Endothelial cell of umbilical vein (primary cell): Measurements from ENCODE around the gene GNPTAB. TPM values are rescaled to one million over a fixed set of nuclear protein-coding genes. Genes with fewer than 3 reads are reported as not detected.

Experiments used
- BruUV-seq: library from RNA; stranded (reverse); fragments of 400-500 nt; replicated peaks from 2 replicates; lab custom pipeline; 2021; lab: Mats Ljungman, UMichigan
- CTCF ChIA-PET: fragments of 300-600, 350-600 bp; sonication (Branson Sonifier 250); formaldehyde crosslinking; loops from one replicate; lab custom pipeline; 2021; ENCODE audit warnings: antibody characterized with exemption, inconsistent platforms; lab: Charles Lee
- POLR2A ChIA-PET: fragments of 300-600, 350-600 bp; sonication (Branson Sonifier 250); formaldehyde crosslinking; loops from one replicate; lab custom pipeline; 2021; ENCODE audit warnings: antibody characterized with exemption, inconsistent platforms; lab: Charles Lee
- DNase-seq: peaks from one replicate; pipeline ENCODE4 v3.0.0-alpha.2; 2011; ENCODE audit warnings: low read depth, low spot score
- FAIRE-seq: peaks from 2 replicates; lab custom pipeline; 2011; peaks lifted over from hg19 to GRCh38; lab: Jason Lieb, UNC
- H2AFZ ChIP-seq: 2 replicates; pipeline ENCODE4 v1.6.0; 2012; ENCODE audit warnings: low read depth, low read length, control low read depth, inconsistent platforms
- H3K27ac ChIP-seq: 2 replicates; pipeline ENCODE4 v1.5.1; 2011; ENCODE audit warnings: low read depth, mild to moderate bottlenecking, control low read depth, low read length, moderate library complexity; ENCODE audit not compliant: insufficient read depth
- H3K27me3 ChIP-seq, 2 experiments: 2 replicates each; pipeline versions ENCODE4 v1.6.0 to v1.6.1; 2011; ENCODE audit warnings: low read length in 2 of 2, mixed read lengths in 1 of 2; ENCODE audit not compliant: control insufficient read depth in 2 of 2, insufficient read depth in 2 of 2
- H3K36me3 ChIP-seq, 2 experiments: 2 replicates in 1 of 2; 3 replicates in 1 of 2; pipeline ENCODE4 v1.5.1; 2011; ENCODE audit warnings: low read length in 2 of 2, mild to moderate bottlenecking in 1 of 2, moderate library complexity in 1 of 2; ENCODE audit not compliant: control insufficient read depth in 2 of 2, insufficient read depth in 2 of 2; ENCODE audit errors: extremely low read depth in 1 of 2
- H3K4me1 ChIP-seq: 3 replicates; pipeline ENCODE4 v1.5.1; 2011; ENCODE audit warnings: mild to moderate bottlenecking, low read length; ENCODE audit not compliant: control insufficient read depth, insufficient read depth; ENCODE audit errors: extremely low read depth
- H3K4me2 ChIP-seq: 2 replicates; pipeline ENCODE4 v1.6.1; 2011; ENCODE audit warnings: low read length, control low read depth, mixed read lengths; ENCODE audit not compliant: insufficient read depth
- H3K4me3 ChIP-seq, 3 experiments: fragments of 200-600 bp in 1 of 3; sonication (generic), shearing (Covaris generic) in 1 of 3; replicated peaks in 1 of 3; 2 replicates each; pipeline ENCODE4 v1.5.1; 2011 to 2016; ENCODE audit warnings: control low read depth in 3 of 3, low read length in 3 of 3, mild to moderate bottlenecking in 2 of 3, inconsistent platforms in 1 of 3, low read depth in 1 of 3, moderate library complexity in 1 of 3; ENCODE audit not compliant: insufficient read depth in 1 of 3
- H3K79me2 ChIP-seq: 2 replicates; pipeline ENCODE4 v1.6.0; 2012; ENCODE audit warnings: low read length, inconsistent platforms; ENCODE audit not compliant: control insufficient read depth, insufficient read depth
- H3K9ac ChIP-seq: replicated peaks from 2 replicates; pipeline ENCODE3; 2011; ENCODE audit warnings: low read length, control low read depth; ENCODE audit not compliant: insufficient read depth; ENCODE audit errors: extremely low read depth
- H3K9me1 ChIP-seq: replicated peaks from 3 replicates; pipeline ENCODE4 v1.6.0; 2011; ENCODE audit warnings: mild to moderate bottlenecking, low read length; ENCODE audit not compliant: control insufficient read depth, insufficient read depth; ENCODE audit errors: extremely low read depth
- H3K9me3 ChIP-seq: replicated peaks from 2 replicates; pipeline ENCODE4 v1.5.1; 2012; ENCODE audit warnings: low read length, inconsistent platforms; ENCODE audit not compliant: control insufficient read depth, insufficient read depth
- H4K20me1 ChIP-seq: replicated peaks from 2 replicates; pipeline ENCODE3; 2011; ENCODE audit warnings: mild to moderate bottlenecking, low read length; ENCODE audit not compliant: control insufficient read depth, insufficient read depth; ENCODE audit errors: extremely low read depth
- GATA2 ChIP-seq: IDR thresholded peaks from 2 replicates; pipeline ENCODE4 v1.7.0; 2011; ENCODE audit warnings: low read depth, mild to moderate bottlenecking, moderate library complexity, mixed read lengths, low read length; ENCODE audit not compliant: insufficient read length, insufficient read depth
- JUN ChIP-seq: IDR thresholded peaks from 2 replicates; pipeline ENCODE4 v1.6.1; 2011; ENCODE audit warnings: borderline replicate concordance, low read depth; ENCODE audit not compliant: insufficient read length, insufficient read depth
- MYC ChIP-seq: IDR thresholded peaks from one replicate; pipeline ENCODE4 v1.6.1; 2011; ENCODE audit warnings: mild to moderate bottlenecking, low read depth, low read length
- POLR2A ChIP-seq: IDR thresholded peaks from 2 replicates; pipeline ENCODE4 v1.6.1; 2012; ENCODE audit warnings: low read depth, mild to moderate bottlenecking, control low read depth, low read length
- POLR2AphosphoS5 ChIP-seq: IDR thresholded peaks from 2 replicates; pipeline ENCODE4 v1.6.1; 2012; ENCODE audit warnings: low read depth, mild to moderate bottlenecking, control low read depth, low read length, moderate library complexity; ENCODE audit not compliant: insufficient read depth
- dilution Hi-C: fragments of 300-500 bp; cut with MboI; formaldehyde crosslinking; loops from one replicate; pipeline ENCODE4 v1.15.0; 2019; ENCODE audit warnings: low sequenced_read_pairs; ENCODE audit not compliant: extremely low pct_ligation_motif_present
- intact Hi-C: fragments of 100-400 bp; cut with micrococcal nuclease; formaldehyde crosslinking; loops from one replicate; pipeline ENCODE4 v1.10.0; 2022
- polyA plus RNA-seq, 4 experiments: library from polyadenylated mRNA; depleted of rRNA in 3 of 4; stranded (reverse) in 3 of 4; unstranded in 1 of 4; fragments of >200 nt; gene quantifications; 2 replicates each; pipeline versions ENCODE4 v1.2.1 to v1.2.3, GENCODE V29; 2011 to 2012; ENCODE audit warnings: missing spikeins in 1 of 4
- total RNA-seq: library from RNA; stranded (reverse); gene quantifications from 2 replicates; pipeline ENCODE4 v1.2.3, GENCODE V29; 2021
- TF ChIP-seq, protein P1 (sequence below): IDR thresholded peaks from 2 replicates; pipeline ENCODE4 v1.6.1; 2011; ENCODE audit not compliant: insufficient read depth, insufficient read length
- TF ChIP-seq, protein P2 (sequence below), 2 donors: IDR thresholded peaks; 1 replicate in 1 of 2; 2 replicates in 1 of 2; pipeline ENCODE4 v1.5.1; 2011; ENCODE audit warnings: low read length in 2 of 2, mild to moderate bottlenecking in 2 of 2, moderate library complexity in 2 of 2, control low read depth in 1 of 2, inconsistent platforms in 1 of 2, low read depth in 1 of 2; ENCODE audit not compliant: insufficient read depth in 1 of 2; ENCODE audit errors: extremely low read depth in 1 of 2

Gene GNPTAB
- total and polyA plus RNA-seq, 2 donors (not counting 3 experiments of a cell fraction or from before 2014, with no cell fraction given): 15.6 to 39.5 TPM

GRCh38 chr12:101782273-101782731 is 48.5 kb downstream of the GNPTAB start:
- CTCF ChIA-PET: interaction anchor here (1.0 kb wide), 1 partner anchor 9 kb away, joined by 4 read pairs; no protein-coding TSS in a partner anchor
- FAIRE-seq: no peak
- no peak overlapping the region for H3K4me3 ChIP-seq

More at GRCh38 chr12:101782273-101782731, 48.5 kb downstream of the GNPTAB start:
- H3K4me1 ChIP-seq: no peaks in the 10 kb centered on the region
- dilution Hi-C loops: no loop called here
- TF ChIP-seq POLR2A (no peak), JUN (no peak), POLR2AphosphoS5 (no peak), GATA2 (no peak), MYC (no peak)
- TF ChIP-seq, protein P1, sequence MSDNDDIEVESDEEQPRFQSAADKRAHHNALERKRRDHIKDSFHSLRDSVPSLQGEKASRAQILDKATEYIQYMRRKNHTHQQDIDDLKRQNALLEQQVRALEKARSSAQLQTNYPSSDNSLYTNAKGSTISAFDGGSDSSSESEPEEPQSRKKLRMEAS: no peak
- TF ChIP-seq, protein P2, sequence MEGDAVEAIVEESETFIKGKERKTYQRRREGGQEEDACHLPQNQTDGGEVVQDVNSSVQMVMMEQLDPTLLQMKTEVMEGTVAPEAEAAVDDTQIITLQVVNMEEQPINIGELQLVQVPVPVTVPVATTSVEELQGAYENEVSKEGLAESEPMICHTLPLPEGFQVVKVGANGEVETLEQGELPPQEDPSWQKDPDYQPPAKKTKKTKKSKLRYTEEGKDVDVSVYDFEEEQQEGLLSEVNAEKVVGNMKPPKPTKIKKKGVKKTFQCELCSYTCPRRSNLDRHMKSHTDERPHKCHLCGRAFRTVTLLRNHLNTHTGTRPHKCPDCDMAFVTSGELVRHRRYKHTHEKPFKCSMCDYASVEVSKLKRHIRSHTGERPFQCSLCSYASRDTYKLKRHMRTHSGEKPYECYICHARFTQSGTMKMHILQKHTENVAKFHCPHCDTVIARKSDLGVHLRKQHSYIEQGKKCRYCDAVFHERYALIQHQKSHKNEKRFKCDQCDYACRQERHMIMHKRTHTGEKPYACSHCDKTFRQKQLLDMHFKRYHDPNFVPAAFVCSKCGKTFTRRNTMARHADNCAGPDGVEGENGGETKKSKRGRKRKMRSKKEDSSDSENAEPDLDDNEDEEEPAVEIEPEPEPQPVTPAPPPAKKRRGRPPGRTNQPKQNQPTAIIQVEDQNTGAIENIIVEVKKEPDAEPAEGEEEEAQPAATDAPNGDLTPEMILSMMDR (IDR thresholded peaks at IDR 0.05; ENCODE audit: extremely low read depth in 1 of 2, insufficient read depth in 1 of 2, low read depth in 1 of 2, low read length in 2 of 2): no peak
- no peak overlapping the region for H3K4me2 ChIP-seq
- no peaks in the 10 kb centered on the region for H3K9me3 ChIP-seq
- no peaks in the 10 kb centered on the region for H3K27me3 ChIP-seq
- no peaks in the 10 kb centered on the region for H4K20me1 ChIP-seq
- H3K9ac ChIP-seq: no peak overlapping the region
- BruUV-seq: no TSS peak
- DNase-seq: no peak
- POLR2A ChIA-PET: no interaction called here
- H3K79me2 ChIP-seq: no peaks in the 10 kb centered on the region
- intact Hi-C loops: no loop called here
- H2AFZ ChIP-seq: no peak overlapping the region
- H3K9me1 ChIP-seq: no peaks in the 10 kb centered on the region
- no peaks in the 10 kb centered on the region for H3K36me3 ChIP-seq
- no peak overlapping the region for H3K27ac ChIP-seq
